H1 (cell line): ENCODE results near the gene PHKA2. TPM values are rescaled to one million over a fixed set of nuclear protein-coding genes. Genes with fewer than 3 reads are reported as not detected.

Experiments
- KDM5A ChIP-seq: fragments of 200-600 bp; IDR thresholded peaks from 2 replicates; pipeline ENCODE4 v1.7.1; 2012; ENCODE audit warnings: mild to moderate bottlenecking, low read length, inconsistent platforms, mixed read lengths
- MAFK ChIP-seq: IDR thresholded peaks from 2 replicates; pipeline ENCODE4 v1.6.1; 2012; ENCODE audit warnings: low read depth, mild to moderate bottlenecking, improper control_type of control experiment, low read length
- MAX ChIP-seq: IDR thresholded peaks from 2 replicates; pipeline ENCODE4 v1.6.1; 2012; ENCODE audit warnings: inconsistent platforms
- RXRA ChIP-seq: IDR thresholded peaks from 2 replicates; pipeline ENCODE4 v1.6.1; 2011; ENCODE audit warnings: low read depth, mild to moderate bottlenecking, low read length, moderate library complexity; ENCODE audit not compliant: insufficient read depth
- polyA plus RNA-seq, 7 experiments: library from polyadenylated mRNA; depleted of rRNA in 3 of 7; stranded (reverse) in 5 of 7; unstranded in 2 of 7; fragments of >200 nt in 5 of 7; fragments of 200-250 nt in 2 of 7; gene quantifications; 1 replicate in 5 of 7; 2 replicates in 1 of 7; 4 replicates in 1 of 7; pipeline versions ENCODE4 v1.2.1 to v1.2.3, GENCODE V29; 2011 to 2013; ENCODE audit warnings: missing spikeins in 2 of 7, mixed read lengths in 2 of 7
- total RNA-seq: library from RNA; stranded (reverse); fragmentation: NEBNext Ultra II Directional; extraction: Animal tissue kit (Norgen Biotek cat#: 25700); gene quantifications from 2 replicates; pipeline ENCODE4 v1.2.1, GENCODE V29; 2021

Gene PHKA2
- total and polyA plus RNA-seq, 2 of the 8 experiments (the other 6 are each of a cell fraction or from before 2014, with no cell fraction given), result 28.1 to 35.8 TPM

- TF ChIP-seq MAFK (no peak), MAX (no peak), KDM5A (no peak), RXRA (no peak)
Measured at GRCh38 chrX:18871970-18872369, 111.9 kb downstream of the PHKA2 start (continued).
